ENCODE data around the gene PLCB1.

PLCB1 gene

GRCh38 chr20:8490076-8490830, 358.2 kb downstream of the PLCB1 start:
- no peak for DNase-seq (ENCODE audit: low read depth, low spot score)
- H3K4me3 ChIP-seq (ENCODE audit: low read length), result no peak overlapping the region

GRCh38 chr20:8492173-8492572, 360.1 kb downstream of the PLCB1 start:
- no peak overlapping the region for H3K4me3 ChIP-seq (ENCODE audit: low read length)
- no peak for DNase-seq (ENCODE audit: low read depth, low spot score)

- no peak for DNase-seq (ENCODE audit: low read depth, low spot score)
- no peak overlapping the region for H3K4me3 ChIP-seq (ENCODE audit: low read length)
These were observed 366.5 kb downstream of the PLCB1 start for GRCh38 chr20:8498571-8498970.

- DNase-seq (ENCODE audit: low read depth, low spot score), result no peak
These were observed 372.0 kb downstream of the PLCB1 start for GRCh38 chr20:8504030-8504429.

GRCh38 chr20:8505476-8506200, 373.6 kb downstream of the PLCB1 start:
- DNase-seq (ENCODE audit: low read depth, low spot score), result no peak
- no peak overlapping the region for H3K4me3 ChIP-seq (ENCODE audit: low read length)

More at GRCh38 chr20:8504030-8504429, 372.0 kb downstream of the PLCB1 start:
- H3K4me3 ChIP-seq (ENCODE audit: low read length), result no peak overlapping the region

- DNase-seq (ENCODE audit: low read depth, low spot score), result no peak
- H3K4me3 ChIP-seq (ENCODE audit: low read length), result no peak overlapping the region
These were observed 375.2 kb downstream of the PLCB1 start for GRCh38 chr20:8507231-8507630.

- H3K4me3 ChIP-seq (ENCODE audit: low read length), result no peak overlapping the region
- no peak for DNase-seq (ENCODE audit: low read depth, low spot score)
These were observed 377.7 kb downstream of the PLCB1 start for GRCh38 chr20:8509809-8510208.

- DNase-seq (ENCODE audit: low read depth, low spot score), result no peak
- no peak overlapping the region for H3K4me3 ChIP-seq (ENCODE audit: low read length)
These were observed 378.7 kb downstream of the PLCB1 start for GRCh38 chr20:8510808-8511207.

GRCh38 chr20:8512003-8512402, 379.9 kb downstream of the PLCB1 start:
- H3K4me3 ChIP-seq (ENCODE audit: low read length), result no peak overlapping the region
- DNase-seq (ENCODE audit: low read depth, low spot score), result no peak

GRCh38 chr20:8515810-8516435, 383.9 kb downstream of the PLCB1 start:
- no peak for DNase-seq (ENCODE audit: low read depth, low spot score)

GRCh38 chr20:8518878-8519277, 386.8 kb downstream of the PLCB1 start:
- DNase-seq (ENCODE audit: low read depth, low spot score), result no peak
- H3K4me3 ChIP-seq (ENCODE audit: low read length), result no peak overlapping the region

More at GRCh38 chr20:8515810-8516435, 383.9 kb downstream of the PLCB1 start:
- no peak overlapping the region for H3K4me3 ChIP-seq (ENCODE audit: low read length)

- H3K4me3 ChIP-seq (ENCODE audit: low read length), result no peak overlapping the region
- DNase-seq (ENCODE audit: low read depth, low spot score), result no peak
These were observed 387.8 kb downstream of the PLCB1 start for GRCh38 chr20:8519887-8520286.

- no peak for DNase-seq (ENCODE audit: low read depth, low spot score)
These were observed 390.1 kb downstream of the PLCB1 start for GRCh38 chr20:8522168-8522567.

GRCh38 chr20:8523684-8524083, 391.6 kb downstream of the PLCB1 start:
- H3K4me3 ChIP-seq (ENCODE audit: low read length), result no peak overlapping the region
- DNase-seq (ENCODE audit: low read depth, low spot score), result no peak

More at GRCh38 chr20:8522168-8522567, 390.1 kb downstream of the PLCB1 start:
- no peak overlapping the region for H3K4me3 ChIP-seq (ENCODE audit: low read length)

GRCh38 chr20:8524101-8525016, 392.3 kb downstream of the PLCB1 start:
- DNase-seq (ENCODE audit: low read depth, low spot score), result no peak
- H3K4me3 ChIP-seq (ENCODE audit: low read length), result no peak overlapping the region

GRCh38 chr20:8525017-8525343, 392.9 kb downstream of the PLCB1 start:
- DNase-seq (ENCODE audit: low read depth, low spot score), result no peak
- H3K4me3 ChIP-seq (ENCODE audit: low read length), result no peak overlapping the region

- DNase-seq (ENCODE audit: low read depth, low spot score), result no peak
- H3K4me3 ChIP-seq (ENCODE audit: low read length), result no peak overlapping the region
These were observed 394.5 kb downstream of the PLCB1 start for GRCh38 chr20:8526610-8527009.

GRCh38 chr20:8527998-8528723, 396.1 kb downstream of the PLCB1 start:
- DNase-seq (ENCODE audit: low read depth, low spot score), result no peak
- no peak overlapping the region for H3K4me3 ChIP-seq (ENCODE audit: low read length)

- no peak for DNase-seq (ENCODE audit: low read depth, low spot score)
- H3K4me3 ChIP-seq (ENCODE audit: low read length), result no peak overlapping the region
These were observed 398.0 kb downstream of the PLCB1 start for GRCh38 chr20:8530022-8530421.

Data from Jurkat, Clone E6-1 (cell line).